GM23248 (cell line): ENCODE measurements around the gene TMED5.
"Not testable (repeated sequence)": the region's sequence is repeated elsewhere in the genome, so short reads cannot be mapped to it uniquely, and the experiment has no call there.

Experiments
- EZH2 ChIP-seq: fragments of 200-600 bp; sonication (generic); IDR thresholded peaks from 2 replicates; pipeline ENCODE4 v1.6.1; 2018; ENCODE audit warnings: antibody characterized with exemption, mild to moderate bottlenecking; ENCODE audit not compliant: insufficient read depth, poor library complexity, severe bottlenecking
- EZH2phosphoT487 ChIP-seq: fragments of 200-600 bp; sonication (generic); IDR thresholded peaks from 2 replicates; pipeline ENCODE4 v1.6.1; 2018; ENCODE audit warnings: antibody characterized with exemption, moderate library complexity, mild to moderate bottlenecking, low read depth; ENCODE audit not compliant: insufficient read depth

DNA sequence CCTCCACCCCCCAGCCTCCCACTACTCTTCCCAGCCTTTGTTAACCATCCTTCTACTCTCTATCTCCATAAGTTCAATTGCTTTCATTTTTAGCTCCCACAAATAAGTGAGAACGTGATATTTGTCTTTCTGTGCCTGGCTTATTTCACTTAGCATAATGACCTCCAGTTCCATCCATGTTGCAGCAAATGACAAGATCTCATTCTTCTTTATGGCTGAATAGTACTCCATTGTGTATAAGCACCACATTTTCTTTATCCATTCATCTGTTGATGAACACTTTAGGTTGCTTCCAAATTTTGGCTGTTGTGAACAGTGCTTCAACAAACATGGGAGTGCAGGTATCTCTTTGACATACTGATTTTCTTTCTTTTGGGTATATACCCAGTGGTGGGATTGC lies 14.3 kb downstream of the TMED5 start:
- TF ChIP-seq EZH2, EZH2phosphoT487: not testable (repeated sequence)
